Activated CD8-positive, alpha-beta memory T cell treated with anti-CD3 and anti-CD28 coated beads for 48 hours (primary cell): Measurements from ENCODE around the gene AP2A2.

ENCODE experiments used
- DNase-seq, 3 experiments: peaks; one replicate each; pipeline ENCODE4 v3.0.0-alpha.2; 2020; ENCODE audit warnings: low read depth in 2 of 3, low spot score in 2 of 3

Gene AP2A2

DNA sequence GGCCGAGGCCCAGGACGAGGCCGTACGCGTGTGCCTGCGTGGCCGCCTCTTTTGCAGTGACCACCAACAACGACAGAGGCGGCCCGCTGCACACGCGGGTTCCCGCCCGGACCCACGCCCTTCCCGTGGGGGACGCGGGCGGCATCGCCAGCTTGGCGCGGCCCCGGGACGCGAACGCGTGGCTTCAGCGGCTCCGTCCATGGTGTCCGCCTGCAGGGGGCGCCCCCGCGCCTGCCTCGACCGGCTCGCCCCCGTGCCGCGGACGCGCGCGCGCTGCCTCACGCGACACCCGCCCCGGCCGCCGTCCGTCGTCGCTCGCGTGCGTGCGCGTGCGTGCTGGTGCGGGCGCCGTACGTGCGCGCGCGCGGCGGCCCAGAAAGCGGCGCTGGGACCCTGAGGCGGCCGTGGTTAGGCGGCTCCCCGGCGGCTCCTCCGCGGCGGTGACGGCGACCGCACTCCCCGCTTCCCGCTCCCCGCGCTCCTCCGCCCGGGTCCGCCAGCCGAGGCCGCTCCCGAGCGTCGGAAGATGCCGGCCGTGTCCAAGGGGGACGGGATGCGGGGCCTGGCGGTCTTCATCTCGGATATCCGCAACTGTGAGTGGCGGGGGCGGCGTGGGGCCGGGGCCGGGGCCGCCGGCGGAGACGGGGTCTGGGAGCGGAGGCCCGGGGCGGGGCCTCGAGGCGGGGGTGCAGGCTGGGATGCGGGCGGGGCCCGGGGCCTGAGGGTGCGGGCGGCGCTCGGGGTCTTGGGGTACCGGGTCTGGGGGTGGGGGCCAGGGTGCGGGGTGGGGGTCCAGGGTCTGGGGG, at the start of gene AP2A2:
AP2A2 (plus strand) TSS at position 375 of the 806 bp plus-strand sequence; CDS start at position 527, 152 bp downstream.
- DNase-seq = peak; percentile 84 to 87 (median 86)

DNA sequence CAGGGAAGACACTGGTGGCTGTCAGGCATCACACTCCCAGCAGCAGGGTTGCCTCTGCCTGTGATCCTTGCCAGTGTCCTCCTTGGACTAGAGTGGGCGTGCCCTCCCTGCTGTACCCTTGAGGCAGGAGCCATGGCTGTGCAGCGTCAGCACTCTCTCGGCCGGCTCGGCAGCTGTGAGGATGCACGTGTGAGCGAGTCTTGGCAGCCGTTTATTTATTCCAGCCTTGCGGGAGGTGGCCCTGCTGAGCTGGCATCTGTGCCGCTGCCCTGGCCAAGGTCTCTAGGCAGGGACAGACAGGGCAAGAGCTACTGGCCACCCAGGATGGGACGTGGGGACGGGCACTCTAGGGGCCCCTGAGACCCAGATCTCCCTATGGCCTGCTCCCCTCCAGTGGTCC, 49.1 kb upstream of the AP2A2 start:
- no peak for DNase-seq

DNA sequence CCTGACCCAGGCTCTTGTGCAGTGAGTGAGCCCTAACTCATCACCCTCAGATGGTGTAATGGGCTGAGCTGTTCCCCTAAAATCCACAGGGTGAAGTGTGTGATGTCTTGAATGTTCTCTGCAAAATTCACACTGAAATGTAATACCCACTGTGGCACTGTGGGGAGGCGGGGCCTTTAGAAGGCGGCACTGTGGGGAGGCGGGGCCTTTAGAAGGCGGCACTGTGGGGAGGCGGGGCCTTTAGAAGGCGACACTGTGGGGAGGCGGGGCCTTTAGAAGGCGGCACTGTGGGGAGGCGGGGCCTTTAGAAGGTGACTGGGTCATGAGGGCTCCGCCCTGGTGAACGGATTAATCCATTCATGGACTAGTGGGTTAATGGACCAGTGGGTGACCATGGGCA, 48.1 kb upstream of the AP2A2 start:
- DNase-seq = no peak

DNA sequence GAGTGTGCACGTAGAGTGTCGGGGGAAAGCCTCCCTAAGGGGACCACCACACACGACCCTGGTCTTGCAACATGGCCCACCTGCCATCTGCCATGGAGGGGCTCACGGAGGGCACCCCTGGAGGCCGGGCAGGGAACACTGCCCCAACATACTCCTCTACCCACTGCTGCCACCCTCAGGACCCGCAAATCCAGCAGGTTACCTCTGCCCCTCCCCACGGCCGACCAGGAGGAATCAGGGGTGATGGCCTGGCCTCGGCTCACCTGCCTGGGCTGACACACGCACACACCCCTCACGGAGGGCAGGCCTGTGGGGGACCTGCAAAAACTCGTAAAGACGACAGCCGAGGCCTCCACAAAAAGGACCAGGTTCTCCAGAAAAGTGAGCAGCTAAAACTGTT, 45.2 kb upstream of the AP2A2 start:
- no peak for DNase-seq

DNA sequence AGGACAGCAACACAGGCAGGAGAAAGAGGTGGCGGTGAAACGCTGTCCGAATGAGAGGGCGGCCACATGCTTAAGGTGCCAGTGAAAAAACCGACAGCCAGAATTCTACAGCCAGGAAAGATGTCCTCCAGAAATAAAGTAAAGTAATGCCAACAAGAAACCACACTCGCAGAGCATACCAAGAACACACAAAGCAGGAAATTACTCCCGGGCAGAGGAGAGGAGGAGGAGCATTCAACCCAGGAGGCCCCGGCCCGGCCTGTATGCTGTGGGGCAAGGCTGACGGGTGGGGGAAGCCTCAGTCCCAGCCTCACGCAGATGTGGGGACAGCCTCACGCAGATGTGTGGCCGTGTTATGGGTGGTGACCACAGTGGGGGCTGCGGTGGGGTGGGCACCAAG, 43.1 kb upstream of the AP2A2 start:
- DNase-seq = no peak

DNA sequence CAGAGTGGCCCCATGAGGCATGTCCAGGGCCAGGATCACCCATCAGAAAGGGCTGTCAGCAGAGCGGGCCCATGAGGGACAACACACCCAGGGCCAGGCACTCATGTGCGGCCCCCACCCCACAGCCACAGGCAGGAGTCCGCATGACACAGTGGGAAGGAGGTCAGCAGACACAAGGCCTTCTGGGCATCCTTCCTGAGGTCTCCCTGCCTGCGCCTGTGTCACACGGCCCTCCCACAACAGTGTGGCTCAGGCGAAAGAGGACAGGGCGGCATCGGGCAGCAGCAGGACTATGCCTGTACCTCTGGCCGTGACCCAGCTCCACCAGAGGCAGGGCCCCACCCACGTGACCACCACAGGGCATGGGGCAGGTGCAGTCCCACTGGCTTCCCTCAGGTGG, 42.1 kb upstream of the AP2A2 start:
- DNase-seq = no peak

DNA sequence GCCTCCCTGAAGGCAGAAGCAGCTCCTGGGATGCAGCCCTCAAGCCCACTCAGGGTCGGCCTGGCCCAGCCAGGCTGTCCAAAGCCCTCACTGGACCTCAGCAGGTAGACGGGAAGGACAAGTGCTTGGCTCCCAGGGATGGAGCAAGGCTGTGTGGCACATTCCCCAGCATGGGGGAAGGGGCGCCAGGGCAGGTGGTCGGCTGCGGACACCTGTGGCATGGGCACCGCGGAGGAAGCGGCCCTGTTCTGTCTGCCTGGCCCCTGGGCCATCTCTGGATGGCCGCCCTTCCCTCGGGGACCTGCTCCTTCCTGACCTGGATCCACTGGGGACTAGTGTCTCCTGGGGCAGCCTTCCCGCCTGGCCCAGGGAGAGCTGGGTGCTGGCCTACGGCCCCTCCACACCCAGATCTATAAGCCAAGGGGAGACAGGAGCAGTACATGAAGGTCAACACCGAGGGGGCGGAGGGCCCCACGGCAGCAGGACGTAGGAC, 41.0 kb upstream of the AP2A2 start:
- no peak for DNase-seq

DNA sequence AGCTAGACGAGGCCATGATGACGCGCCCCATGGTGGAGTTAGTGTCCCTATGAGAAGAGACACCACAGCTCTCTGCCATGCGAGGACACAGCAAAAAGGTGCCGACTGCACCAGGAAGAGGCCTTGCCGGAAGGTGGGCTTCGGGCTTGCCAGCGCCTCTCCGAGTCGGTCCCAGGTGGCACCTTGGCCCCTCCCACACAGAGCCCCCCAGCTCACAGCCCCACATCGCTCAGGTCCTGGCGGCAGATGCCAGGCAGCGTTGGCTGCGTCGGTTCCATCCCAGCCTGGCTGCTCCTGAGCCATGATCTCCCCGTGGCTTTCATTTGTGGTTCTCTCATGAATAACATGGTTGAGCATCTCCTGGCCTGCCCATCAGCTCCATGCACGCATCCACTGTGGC, 39.1 kb upstream of the AP2A2 start:
- DNase-seq = no peak

DNA sequence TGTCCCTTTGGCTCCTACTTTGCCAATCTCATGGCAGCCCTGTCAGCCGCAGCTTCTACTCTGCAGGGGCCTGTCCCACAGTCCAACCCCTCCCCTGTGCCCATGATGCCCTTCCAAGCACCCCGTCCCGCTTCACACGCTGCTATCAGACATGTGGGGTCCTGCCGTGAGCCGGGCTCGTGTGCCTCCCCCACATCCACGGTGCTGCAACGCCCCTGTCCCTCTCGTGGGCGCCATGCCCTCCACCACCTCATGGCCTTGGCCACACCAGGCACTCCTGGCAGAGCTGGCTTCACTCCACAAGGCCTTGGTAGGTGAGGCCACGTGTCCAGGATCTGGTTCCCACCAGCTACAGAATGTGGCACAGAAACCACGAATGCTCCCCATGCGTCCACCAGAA, 38.1 kb upstream of the AP2A2 start:
- DNase-seq = no peak

DNA sequence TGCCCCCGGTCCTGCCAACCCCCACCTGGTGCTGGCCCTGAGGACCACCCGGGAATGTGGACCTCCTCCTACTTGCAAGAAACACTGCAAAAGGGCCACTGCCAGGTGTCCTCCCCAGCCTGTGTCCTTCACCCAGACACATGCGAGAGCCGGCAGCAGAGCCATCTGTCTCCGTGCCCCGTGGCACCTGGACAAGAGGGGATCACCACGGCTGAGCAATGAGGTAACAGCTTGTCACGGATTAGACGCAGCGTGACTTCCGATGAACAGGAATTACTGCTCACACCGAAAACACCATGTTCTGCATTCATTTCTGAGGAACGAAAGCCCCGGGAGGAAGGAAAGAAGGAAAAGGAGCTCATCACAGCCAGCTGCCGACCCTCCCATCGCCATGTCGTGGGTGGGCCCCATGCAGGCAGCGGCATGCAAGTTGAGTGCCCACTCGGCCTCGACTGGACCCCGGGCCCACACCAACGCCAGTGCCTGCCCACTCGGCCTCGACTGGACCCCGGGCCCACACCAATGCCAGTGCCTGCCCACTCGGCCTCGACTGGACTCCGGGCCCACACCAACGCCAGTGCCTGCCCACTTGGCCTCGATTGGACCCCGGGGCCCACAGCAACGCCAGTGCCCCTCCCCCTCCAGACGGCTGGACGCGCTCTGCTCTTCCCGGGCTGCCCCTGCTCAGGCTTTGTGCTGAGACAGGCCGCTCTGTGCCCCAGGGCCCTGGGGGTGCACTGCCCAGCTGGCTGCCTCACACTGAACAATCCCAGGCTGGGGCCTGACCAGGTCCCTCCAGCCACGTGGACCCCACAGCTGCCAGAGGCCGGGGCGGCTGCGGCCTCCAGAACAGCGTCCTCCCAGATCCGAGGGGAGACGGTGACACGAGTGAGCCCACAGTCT, 37.1 kb upstream of the AP2A2 start:
- no peak for DNase-seq

DNA sequence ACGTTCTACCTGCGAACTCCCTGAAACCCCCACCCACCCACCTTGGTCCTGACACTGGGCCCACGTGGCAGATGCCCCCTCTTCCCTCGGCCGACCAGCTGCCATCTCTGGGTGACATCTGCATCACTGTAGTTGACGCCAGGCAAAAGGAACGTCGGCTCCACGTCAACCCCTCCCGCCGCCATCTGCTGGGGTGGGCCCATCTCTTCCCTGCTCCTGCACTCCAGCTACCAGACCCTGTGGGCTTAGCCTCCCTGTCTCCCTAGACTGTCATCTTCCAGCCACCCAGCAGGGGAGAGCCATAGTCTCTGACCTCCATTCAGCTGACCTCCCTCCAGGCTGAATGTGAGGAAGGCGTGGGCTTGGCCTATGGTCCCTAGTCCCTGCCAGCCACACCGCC, 36.4 kb upstream of the AP2A2 start:
- no peak for DNase-seq

DNA sequence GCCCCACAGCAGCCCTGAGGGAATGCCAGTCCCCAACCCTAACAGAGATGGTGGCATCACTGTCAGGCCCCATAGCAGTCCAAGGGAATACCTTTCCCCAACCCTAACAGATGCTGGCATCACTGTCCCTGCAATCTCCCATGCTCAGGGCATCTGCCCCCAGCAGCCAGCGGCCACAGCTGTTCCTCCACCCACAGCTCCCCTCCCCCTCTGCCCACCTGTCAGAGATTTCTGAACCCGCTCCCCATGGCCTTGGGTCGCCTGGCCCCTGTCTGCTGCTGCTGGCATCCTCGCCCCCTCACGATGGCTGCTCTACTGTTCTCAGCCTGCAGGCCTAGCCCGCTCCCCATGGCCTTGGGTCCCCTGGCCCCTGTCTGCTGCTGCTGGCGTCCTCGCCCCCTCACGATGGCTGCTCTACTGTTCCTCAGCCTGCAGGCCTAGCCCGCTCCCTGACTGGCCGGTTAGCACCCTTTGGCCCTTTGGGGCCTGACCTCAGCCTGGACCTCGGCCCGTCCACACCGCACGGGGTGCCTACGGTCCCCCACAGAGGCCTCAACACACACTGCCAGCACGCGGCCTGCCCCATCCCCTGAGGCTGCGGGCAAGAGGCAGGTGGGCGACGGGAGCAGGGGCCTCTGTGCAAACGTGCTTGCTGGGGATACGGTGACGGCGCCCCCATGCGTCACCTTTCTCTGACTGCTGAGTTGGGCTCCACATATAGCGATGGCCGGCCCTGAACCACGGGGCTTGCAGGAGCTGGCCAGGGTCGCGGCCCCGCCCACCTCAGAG, 35.8 kb upstream of the AP2A2 start:
- no peak for DNase-seq

DNA sequence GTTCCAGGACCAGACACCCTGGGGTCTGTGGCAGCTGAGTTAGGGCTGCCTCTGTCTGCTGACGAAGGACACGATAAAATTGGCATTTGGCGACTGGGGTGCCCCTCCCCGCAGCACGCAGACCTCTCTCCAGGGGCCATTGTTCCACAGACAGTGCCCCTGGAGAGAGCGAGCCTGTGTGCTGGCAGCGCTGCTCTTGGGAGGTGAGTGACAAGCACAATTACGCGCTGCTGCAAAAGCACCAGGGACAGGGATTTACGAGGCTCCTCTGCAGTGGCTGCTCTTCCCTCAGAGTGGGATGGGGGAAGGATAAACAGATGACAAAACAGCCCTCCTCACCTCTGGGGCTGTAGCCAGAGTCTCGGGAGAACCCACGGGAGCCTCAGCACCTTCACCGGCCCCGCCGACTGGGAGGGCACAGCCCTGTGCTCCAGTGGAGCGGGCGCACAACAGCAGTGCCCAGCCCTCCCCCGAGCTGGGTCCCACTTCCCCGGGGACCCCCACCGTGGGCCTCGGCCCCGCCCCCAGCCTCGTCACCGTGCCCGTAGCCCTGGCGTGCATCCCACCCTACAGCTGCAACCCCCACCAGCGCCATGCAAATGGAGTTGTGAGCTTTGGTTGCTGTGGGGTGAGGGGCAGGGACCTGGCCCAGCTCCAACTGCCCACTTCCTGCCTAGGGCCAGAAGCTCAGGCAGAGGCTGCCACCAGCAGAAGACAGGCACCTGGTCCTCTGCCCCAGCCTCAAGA, 34.7 kb upstream of the AP2A2 start:
- no peak for DNase-seq

DNA sequence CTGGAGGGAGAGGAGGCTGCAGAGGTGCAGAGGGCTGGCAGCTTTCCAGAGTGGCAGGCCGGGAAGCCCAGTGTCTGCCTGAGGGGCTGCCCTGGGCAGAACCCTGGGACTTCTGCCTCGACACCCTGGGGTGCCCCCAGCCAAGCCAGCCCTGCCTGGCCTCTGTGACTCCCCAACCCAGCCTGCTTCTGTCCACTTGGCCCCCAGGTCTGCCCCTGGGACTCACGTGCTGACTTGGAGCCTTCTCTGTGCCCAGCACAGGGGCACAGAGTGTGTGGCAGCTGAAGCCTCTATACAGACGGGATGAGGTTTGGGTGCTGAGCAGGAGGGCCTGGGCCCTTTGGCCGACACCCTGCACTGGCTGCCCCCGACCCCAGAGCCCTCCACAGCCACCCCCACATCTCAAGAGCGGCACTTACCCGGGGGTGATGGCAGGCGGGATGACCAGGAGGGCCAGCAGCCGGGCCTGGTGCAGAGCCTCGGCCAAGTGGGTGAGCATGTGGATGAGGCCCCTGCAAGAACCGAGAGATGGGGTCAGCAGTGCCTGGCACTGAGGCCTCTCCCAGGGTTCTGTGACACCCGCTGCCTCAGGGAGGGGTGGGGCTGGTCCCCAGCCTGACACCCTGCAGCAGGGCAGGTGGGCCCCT, 32.5 kb upstream of the AP2A2 start:
- DNase-seq = no peak

DNA sequence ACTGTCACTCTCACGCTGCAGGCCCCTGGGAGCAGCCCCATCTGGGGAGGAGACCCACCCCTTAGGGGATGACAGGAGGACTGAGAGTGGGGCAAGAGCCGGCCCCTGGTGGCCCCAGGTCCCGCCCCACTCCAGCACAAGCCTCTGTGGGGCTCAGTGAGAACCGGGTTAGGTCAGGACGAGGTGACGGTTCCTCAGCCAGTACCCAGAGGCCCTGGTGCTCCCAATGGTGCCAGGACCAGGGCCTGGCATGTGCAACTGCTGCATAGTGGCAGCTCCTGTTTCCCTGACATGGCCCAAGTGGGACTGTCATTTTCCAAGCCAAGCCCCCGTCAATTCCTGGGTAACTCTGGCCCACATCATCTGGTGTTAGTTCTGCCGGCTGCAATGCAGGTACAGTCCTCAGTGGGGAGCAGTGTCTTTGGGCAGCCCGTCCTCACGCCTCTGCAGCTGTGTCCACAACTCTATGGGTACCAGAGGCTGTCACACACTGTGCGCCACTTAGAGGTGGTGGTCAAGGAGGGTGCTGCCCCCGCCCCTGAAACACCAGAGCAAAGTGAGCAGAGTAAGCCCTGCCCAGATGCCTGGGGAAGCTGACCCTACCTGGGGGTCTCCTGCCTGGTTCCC, 31.0 kb upstream of the AP2A2 start:
- no peak for DNase-seq

DNA sequence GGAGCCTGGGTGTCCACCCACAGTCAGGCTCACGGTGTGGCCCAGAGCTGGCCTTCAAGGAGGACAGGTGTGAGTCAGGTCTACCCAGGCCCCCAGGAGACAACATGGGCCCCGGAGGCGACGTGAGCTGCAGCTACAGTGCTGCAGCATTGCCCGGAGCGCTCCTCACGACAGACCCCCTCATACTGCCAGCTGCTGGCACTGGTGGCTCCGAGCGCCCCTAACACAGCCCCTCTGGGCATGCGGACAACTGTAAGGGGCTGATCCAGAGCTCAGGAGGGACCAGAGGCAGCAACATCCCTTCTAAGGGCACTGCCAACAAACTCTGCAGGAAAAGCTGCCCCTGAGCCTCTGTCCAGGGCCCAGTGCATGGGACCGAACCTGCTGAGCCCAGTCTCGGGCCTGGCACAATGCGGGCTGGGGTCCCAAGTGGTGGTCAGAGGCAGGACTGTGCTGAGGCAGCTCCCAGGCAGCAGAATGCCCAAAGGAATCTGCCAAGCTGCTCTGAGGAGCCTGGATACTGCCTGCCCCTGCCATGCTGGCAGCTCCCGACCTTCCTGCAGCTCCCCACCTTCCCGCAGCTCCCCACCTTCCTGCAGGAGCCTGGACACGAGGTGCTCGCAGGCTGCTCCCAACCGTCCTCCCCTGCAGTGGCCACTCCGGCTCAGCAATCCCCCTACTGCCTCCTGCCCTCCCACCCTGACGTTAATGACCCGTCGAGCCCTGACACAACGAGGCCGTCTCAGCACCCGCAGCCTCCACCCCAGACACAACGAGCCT, 30.1 kb upstream of the AP2A2 start:
- DNase-seq = no peak

DNA sequence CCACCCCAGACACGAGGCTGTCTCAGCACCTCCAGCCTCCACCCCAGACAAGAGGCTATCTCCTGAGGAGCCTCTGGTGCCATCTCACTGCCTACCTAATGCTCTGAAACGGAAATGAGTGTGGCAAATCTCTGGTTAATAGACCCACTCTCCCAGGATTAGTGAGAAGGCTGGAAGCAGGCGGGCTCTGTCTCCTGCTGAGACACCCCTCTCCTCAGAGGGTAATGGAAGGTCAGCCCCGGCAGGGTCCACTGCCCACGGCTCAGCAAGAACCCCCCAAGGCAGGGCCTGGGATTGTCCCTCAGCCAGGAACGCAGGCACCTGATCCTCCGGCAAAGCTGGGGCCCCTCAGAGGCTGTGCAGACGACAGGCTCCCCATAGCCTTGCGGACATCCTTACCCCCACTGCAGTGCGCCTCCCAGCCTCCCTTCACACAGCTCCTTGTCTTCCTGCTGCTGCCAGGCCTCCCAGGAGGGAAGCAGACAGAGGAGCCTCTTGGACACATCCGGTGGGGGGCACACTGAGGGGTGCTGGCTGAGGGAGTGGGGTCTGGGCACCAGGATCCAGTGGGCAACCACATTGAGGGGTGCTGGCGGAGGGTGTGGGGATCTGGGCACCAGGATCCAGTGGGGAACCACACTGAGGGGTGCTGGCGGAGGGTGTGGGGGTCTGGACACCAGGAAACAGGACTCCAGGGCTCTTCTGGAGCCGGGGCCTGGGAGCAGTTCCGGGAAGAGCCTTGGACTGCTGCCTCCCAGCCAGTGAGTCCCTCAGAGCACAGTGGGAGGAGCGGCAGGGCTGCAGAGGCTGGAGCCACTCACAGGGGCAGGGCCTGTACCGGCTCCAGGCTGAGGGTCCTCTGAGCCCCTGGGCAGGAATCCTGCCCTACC, 28.2 kb upstream of the AP2A2 start:
- no peak for DNase-seq

DNA sequence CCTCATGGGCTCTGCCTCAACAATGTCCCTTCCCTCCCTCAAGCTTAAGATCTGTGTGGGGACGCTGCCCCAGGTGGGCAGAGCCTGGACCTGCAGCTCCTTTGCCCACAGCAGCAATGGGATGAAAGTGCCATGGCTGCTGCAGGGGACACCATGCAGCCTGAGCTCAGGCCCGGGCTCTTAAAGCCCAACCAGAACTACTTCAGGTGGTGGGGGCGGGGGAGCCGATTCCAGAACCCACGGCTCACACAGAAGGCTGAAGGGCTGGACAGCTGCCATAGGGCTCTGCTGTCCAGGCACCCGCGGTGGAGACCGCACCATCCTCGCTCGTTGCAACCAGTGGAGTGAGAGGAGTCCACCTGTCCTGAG, 27.5 kb upstream of the AP2A2 start:
- no peak for DNase-seq
